GM23338 (cell line): ENCODE results near the gene TRPM3. TPM values are rescaled to one million over a fixed set of nuclear protein-coding genes. Genes with fewer than 3 reads are reported as not detected.

Source experiments
- ATAC-seq: fragments of 200-7000 bp; cut with Tn5 transposase; 3 replicates; pipeline ENCODE4 v1.9.1; 2020
- DNase-seq: peaks from one replicate; pipeline ENCODE4 v3.0.0-alpha.2; 2015; ENCODE audit warnings: low spot score
- H2AFZ ChIP-seq: fragments of 200-600 bp; sonication (generic); 2 replicates; pipeline ENCODE4 v1.8.0; 2016; ENCODE audit warnings: antibody characterized with exemption, mild to moderate bottlenecking, moderate library complexity
- H3F3A ChIP-seq: fragments of 200-600 bp; sonication (generic); replicated peaks from 2 replicates; pipeline ENCODE4 v1.8.0; 2017; ENCODE audit warnings: antibody characterized with exemption, mixed run types, low read depth
- H3K27ac ChIP-seq: fragments of 200-600 bp; sonication (generic); 2 replicates; pipeline ENCODE4 v1.6.1; 2016; ENCODE audit warnings: low read depth
- H3K27me3 ChIP-seq: fragments of 200-600 bp; sonication (generic); 2 replicates; pipeline ENCODE4 v1.8.0; 2016; ENCODE audit warnings: mild to moderate bottlenecking, mixed run types, moderate library complexity; ENCODE audit not compliant: insufficient read depth
- H3K36me3 ChIP-seq: fragments of 200-600 bp; sonication (generic); 2 replicates; pipeline ENCODE4 v1.8.0; 2016; ENCODE audit warnings: mild to moderate bottlenecking; ENCODE audit not compliant: insufficient read depth
- H3K4me1 ChIP-seq: fragments of 200-600 bp; sonication (generic); 2 replicates; pipeline ENCODE4 v1.8.0; 2016; ENCODE audit warnings: mild to moderate bottlenecking, moderate library complexity; ENCODE audit not compliant: insufficient read depth
- H3K4me2 ChIP-seq: fragments of 200-600 bp; sonication (generic); 2 replicates; pipeline ENCODE4 v1.7.1; 2017; ENCODE audit warnings: mixed run types
- H3K4me3 ChIP-seq: fragments of 200-600 bp; sonication (generic); 2 replicates; pipeline ENCODE4 v1.6.1; 2016; ENCODE audit warnings: mixed run types
- H3K79me2 ChIP-seq: fragments of 200-600 bp; sonication (generic); replicated peaks from 2 replicates; pipeline ENCODE4 v1.8.0; 2017; ENCODE audit warnings: mild to moderate bottlenecking; ENCODE audit not compliant: insufficient read depth
- H3K9me2 ChIP-seq: fragments of 200-600 bp; sonication (generic); 2 replicates; pipeline ENCODE4 v1.8.0; 2017; ENCODE audit not compliant: insufficient read depth
- H4K20me1 ChIP-seq: fragments of 200-600 bp; sonication (generic); replicated peaks from 2 replicates; pipeline ENCODE4 v1.8.0; 2017; ENCODE audit warnings: mild to moderate bottlenecking; ENCODE audit not compliant: insufficient read depth
- H3K27ac Mint-ChIP-seq: 2 replicates; pipeline ENCODE4 v1.8.0; 2020; ENCODE audit warnings: inconsistent platforms, mild to moderate bottlenecking, moderate library complexity, mixed read lengths
- H3K27me3 Mint-ChIP-seq: 3 replicates; pipeline ENCODE4 v1.8.0; 2022; ENCODE audit warnings: low read depth, mild to moderate bottlenecking, moderate library complexity, mixed read lengths, inconsistent platforms; ENCODE audit not compliant: insufficient read depth, poor library complexity
- H3K36me3 Mint-ChIP-seq: 3 replicates; pipeline ENCODE4 v1.8.0; 2021; ENCODE audit warnings: low read depth, mild to moderate bottlenecking, inconsistent platforms, moderate library complexity, mixed read lengths
- H3K4me1 Mint-ChIP-seq: 3 replicates; pipeline ENCODE4 v1.8.0; 2020; ENCODE audit warnings: mild to moderate bottlenecking, inconsistent platforms, mixed read lengths
- H3K4me3 Mint-ChIP-seq: 3 replicates; pipeline ENCODE4 v1.8.0; 2021; ENCODE audit warnings: moderate library complexity, mild to moderate bottlenecking, inconsistent platforms, mixed read lengths
- H3K9me3 Mint-ChIP-seq: 3 replicates; pipeline ENCODE4 v1.8.0; 2020; ENCODE audit warnings: moderate library complexity, mild to moderate bottlenecking, inconsistent platforms, mixed read lengths
- CREB1 ChIP-seq: fragments of 250-450 bp; sonication (Bioruptor Pico); IDR thresholded peaks from 2 replicates; pipeline ENCODE4 v1.5.0; 2020; ENCODE audit warnings: low read depth, mild to moderate bottlenecking, moderate library complexity
- ETS1 ChIP-seq: IDR thresholded peaks from 2 replicates; pipeline ENCODE4 v1.6.1; 2016; ENCODE audit warnings: antibody characterized with exemption
- EZH2 ChIP-seq: fragments of 200-600 bp; sonication (generic); IDR thresholded peaks from one replicate; pipeline ENCODE4 v1.8.0; 2017; ENCODE audit warnings: antibody characterized with exemption, mild to moderate bottlenecking, low read depth; ENCODE audit not compliant: unreplicated experiment
- JUNB ChIP-seq: IDR thresholded peaks from one replicate; pipeline ENCODE4 v1.6.1; 2016; ENCODE audit warnings: antibody characterized with exemption; ENCODE audit not compliant: unreplicated experiment
- NANOG ChIP-seq: IDR thresholded peaks from 2 replicates; pipeline ENCODE4 v1.6.1; 2016; ENCODE audit warnings: antibody characterized with exemption, borderline replicate concordance
- POLR2AphosphoS5 ChIP-seq: IDR thresholded peaks from 2 replicates; pipeline ENCODE4 v1.6.1; 2016; ENCODE audit warnings: antibody characterized with exemption, low read depth
- STAT1 ChIP-seq: IDR thresholded peaks from one replicate; pipeline ENCODE4 v1.6.1; 2016; ENCODE audit warnings: antibody characterized with exemption; ENCODE audit not compliant: unreplicated experiment
- ZNF114 ChIP-seq: fragments of 250-450 bp; sonication (Bioruptor Pico); IDR thresholded peaks from 2 replicates; pipeline ENCODE4 v1.5.0; 2020; ENCODE audit warnings: mild to moderate bottlenecking, moderate library complexity
- ZNF331 ChIP-seq: fragments of 250-450 bp; sonication (Bioruptor Pico); IDR thresholded peaks from 2 replicates; pipeline ENCODE4 v1.5.0; 2020; ENCODE audit warnings: low read depth, mild to moderate bottlenecking, moderate library complexity
- polyA plus RNA-seq: library from polyadenylated mRNA; unstranded; fragments of >200 nt; fragmentation: Nextera tagmentation; extraction: Ambion mirVana; gene quantifications from 2 replicates; pipeline ENCODE4 v1.2.1, GENCODE V29; 2016
- total RNA-seq: library from RNA; depleted of rRNA; stranded (reverse); fragments of >200 nt; shearing (Covaris generic); gene quantifications from 2 replicates; pipeline ENCODE4 v1.2.3, GENCODE V29; 2014
- TF ChIP-seq, protein P1 (sequence below): IDR thresholded peaks from one replicate; pipeline ENCODE4 v1.6.1; 2018; ENCODE audit warnings: antibody characterized with exemption; ENCODE audit not compliant: unreplicated experiment
- TF ChIP-seq, protein P2 (sequence below): fragments of 250-450 bp; sonication (Bioruptor Pico); IDR thresholded peaks from 2 replicates; pipeline ENCODE4 v1.5.0; 2020; ENCODE audit warnings: mild to moderate bottlenecking, moderate library complexity

TRPM3 gene
- total and polyA plus RNA-seq, 2 experiments from 2014 or later, result 2.8 to 8.2 TPM

DNA sequence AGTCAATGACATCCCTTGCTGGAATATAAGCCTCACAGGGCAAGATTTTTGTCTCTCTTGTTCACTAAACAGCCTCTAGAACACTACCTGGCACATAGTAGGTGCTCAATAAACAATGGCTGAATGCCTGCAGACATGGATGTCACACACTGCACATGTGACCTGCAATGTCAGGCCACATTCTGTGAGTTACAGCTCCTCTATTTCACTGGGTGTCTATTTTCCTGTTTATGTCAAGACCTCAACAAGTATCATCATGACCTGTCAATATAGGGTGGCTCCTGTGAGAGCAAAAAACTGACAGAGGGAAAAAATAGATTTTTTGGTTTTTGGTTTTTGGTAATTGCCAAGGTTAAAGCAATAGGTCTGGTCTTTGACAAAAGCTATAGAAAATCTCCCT lies 562.3 kb downstream of the TRPM3 start:
- H3K27me3 Mint-ChIP-seq, result no peaks in the 10 kb centered on the region

DNA sequence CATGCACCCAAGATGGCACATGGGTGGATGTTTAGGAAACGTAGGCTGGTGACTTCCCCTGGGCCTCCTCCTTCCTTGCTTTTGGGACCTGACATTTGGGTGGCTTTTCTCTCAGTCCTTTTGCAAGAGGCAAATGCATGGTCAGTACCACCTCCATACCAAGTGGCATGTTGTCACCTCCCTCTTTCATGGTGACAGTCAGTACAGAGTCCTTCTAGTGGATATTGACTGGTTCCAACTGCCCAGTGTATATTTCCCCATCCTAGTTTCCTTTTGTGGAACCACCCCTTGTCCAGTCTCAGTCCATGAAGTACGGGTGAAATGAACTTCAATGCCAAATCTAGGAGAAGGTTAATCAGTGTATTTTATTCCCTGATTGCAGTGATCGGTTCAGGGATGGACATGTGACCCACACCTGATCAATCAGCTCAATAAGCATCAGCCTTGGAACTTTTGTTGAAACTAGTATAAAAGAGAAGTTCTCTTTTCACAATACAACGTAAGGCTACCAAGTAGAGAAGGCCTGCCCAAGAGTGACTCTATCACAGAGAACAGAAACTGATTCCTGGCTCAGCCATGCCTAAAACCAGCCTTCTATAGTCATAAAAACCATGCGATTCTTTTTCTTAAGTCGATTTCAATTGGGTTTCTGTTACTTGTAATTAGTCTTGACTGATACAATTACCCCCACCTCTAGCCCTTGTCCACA lies 563.6 kb downstream of the TRPM3 start:
- DNase-seq (no peak), ATAC-seq (no peak)
- H3K4me2 ChIP-seq, result no peak overlapping the region
- H2AFZ ChIP-seq, result no peak overlapping the region
- no peak overlapping the region for H3K4me3 Mint-ChIP-seq
- peaks cover 31% of the 10 kb centered on the region for H3K4me1 Mint-ChIP-seq
- H3K9me2 ChIP-seq, result peaks cover 21% of the 10 kb centered on the region
- H3K4me1 ChIP-seq, result peaks cover 20% of the 10 kb centered on the region
- H3K9me3 Mint-ChIP-seq, result no peaks in the 10 kb centered on the region
- H3K27me3 ChIP-seq, result no peaks in the 10 kb centered on the region
- no peak overlapping the region for H3K27ac Mint-ChIP-seq
- H3K36me3 Mint-ChIP-seq, result no peaks in the 10 kb centered on the region; the same call in 2 of the 3 replicates
- H3K4me3 ChIP-seq, result no peak overlapping the region
- H4K20me1 ChIP-seq, result no peaks in the 10 kb centered on the region
- no peaks in the 10 kb centered on the region for H3K79me2 ChIP-seq
- H3K27me3 Mint-ChIP-seq, result no peaks in the 10 kb centered on the region
- H3F3A ChIP-seq, result no peaks in the 10 kb centered on the region
- H3K36me3 ChIP-seq, result no peaks in the 10 kb centered on the region
- no peak overlapping the region for H3K27ac ChIP-seq
- TF ChIP-seq EZH2 (no peak), STAT1 (no peak), ETS1 (no peak), ZNF114 (CRISPR knock-in tag) (no peak), ZNF331 (CRISPR knock-in tag) (no peak), POLR2AphosphoS5 (no peak), JUNB (no peak), NANOG (no peak)
- TF ChIP-seq, protein P1, sequence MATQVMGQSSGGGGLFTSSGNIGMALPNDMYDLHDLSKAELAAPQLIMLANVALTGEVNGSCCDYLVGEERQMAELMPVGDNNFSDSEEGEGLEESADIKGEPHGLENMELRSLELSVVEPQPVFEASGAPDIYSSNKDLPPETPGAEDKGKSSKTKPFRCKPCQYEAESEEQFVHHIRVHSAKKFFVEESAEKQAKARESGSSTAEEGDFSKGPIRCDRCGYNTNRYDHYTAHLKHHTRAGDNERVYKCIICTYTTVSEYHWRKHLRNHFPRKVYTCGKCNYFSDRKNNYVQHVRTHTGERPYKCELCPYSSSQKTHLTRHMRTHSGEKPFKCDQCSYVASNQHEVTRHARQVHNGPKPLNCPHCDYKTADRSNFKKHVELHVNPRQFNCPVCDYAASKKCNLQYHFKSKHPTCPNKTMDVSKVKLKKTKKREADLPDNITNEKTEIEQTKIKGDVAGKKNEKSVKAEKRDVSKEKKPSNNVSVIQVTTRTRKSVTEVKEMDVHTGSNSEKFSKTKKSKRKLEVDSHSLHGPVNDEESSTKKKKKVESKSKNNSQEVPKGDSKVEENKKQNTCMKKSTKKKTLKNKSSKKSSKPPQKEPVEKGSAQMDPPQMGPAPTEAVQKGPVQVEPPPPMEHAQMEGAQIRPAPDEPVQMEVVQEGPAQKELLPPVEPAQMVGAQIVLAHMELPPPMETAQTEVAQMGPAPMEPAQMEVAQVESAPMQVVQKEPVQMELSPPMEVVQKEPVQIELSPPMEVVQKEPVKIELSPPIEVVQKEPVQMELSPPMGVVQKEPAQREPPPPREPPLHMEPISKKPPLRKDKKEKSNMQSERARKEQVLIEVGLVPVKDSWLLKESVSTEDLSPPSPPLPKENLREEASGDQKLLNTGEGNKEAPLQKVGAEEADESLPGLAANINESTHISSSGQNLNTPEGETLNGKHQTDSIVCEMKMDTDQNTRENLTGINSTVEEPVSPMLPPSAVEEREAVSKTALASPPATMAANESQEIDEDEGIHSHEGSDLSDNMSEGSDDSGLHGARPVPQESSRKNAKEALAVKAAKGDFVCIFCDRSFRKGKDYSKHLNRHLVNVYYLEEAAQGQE, result no peak
- TF ChIP-seq, protein P2, sequence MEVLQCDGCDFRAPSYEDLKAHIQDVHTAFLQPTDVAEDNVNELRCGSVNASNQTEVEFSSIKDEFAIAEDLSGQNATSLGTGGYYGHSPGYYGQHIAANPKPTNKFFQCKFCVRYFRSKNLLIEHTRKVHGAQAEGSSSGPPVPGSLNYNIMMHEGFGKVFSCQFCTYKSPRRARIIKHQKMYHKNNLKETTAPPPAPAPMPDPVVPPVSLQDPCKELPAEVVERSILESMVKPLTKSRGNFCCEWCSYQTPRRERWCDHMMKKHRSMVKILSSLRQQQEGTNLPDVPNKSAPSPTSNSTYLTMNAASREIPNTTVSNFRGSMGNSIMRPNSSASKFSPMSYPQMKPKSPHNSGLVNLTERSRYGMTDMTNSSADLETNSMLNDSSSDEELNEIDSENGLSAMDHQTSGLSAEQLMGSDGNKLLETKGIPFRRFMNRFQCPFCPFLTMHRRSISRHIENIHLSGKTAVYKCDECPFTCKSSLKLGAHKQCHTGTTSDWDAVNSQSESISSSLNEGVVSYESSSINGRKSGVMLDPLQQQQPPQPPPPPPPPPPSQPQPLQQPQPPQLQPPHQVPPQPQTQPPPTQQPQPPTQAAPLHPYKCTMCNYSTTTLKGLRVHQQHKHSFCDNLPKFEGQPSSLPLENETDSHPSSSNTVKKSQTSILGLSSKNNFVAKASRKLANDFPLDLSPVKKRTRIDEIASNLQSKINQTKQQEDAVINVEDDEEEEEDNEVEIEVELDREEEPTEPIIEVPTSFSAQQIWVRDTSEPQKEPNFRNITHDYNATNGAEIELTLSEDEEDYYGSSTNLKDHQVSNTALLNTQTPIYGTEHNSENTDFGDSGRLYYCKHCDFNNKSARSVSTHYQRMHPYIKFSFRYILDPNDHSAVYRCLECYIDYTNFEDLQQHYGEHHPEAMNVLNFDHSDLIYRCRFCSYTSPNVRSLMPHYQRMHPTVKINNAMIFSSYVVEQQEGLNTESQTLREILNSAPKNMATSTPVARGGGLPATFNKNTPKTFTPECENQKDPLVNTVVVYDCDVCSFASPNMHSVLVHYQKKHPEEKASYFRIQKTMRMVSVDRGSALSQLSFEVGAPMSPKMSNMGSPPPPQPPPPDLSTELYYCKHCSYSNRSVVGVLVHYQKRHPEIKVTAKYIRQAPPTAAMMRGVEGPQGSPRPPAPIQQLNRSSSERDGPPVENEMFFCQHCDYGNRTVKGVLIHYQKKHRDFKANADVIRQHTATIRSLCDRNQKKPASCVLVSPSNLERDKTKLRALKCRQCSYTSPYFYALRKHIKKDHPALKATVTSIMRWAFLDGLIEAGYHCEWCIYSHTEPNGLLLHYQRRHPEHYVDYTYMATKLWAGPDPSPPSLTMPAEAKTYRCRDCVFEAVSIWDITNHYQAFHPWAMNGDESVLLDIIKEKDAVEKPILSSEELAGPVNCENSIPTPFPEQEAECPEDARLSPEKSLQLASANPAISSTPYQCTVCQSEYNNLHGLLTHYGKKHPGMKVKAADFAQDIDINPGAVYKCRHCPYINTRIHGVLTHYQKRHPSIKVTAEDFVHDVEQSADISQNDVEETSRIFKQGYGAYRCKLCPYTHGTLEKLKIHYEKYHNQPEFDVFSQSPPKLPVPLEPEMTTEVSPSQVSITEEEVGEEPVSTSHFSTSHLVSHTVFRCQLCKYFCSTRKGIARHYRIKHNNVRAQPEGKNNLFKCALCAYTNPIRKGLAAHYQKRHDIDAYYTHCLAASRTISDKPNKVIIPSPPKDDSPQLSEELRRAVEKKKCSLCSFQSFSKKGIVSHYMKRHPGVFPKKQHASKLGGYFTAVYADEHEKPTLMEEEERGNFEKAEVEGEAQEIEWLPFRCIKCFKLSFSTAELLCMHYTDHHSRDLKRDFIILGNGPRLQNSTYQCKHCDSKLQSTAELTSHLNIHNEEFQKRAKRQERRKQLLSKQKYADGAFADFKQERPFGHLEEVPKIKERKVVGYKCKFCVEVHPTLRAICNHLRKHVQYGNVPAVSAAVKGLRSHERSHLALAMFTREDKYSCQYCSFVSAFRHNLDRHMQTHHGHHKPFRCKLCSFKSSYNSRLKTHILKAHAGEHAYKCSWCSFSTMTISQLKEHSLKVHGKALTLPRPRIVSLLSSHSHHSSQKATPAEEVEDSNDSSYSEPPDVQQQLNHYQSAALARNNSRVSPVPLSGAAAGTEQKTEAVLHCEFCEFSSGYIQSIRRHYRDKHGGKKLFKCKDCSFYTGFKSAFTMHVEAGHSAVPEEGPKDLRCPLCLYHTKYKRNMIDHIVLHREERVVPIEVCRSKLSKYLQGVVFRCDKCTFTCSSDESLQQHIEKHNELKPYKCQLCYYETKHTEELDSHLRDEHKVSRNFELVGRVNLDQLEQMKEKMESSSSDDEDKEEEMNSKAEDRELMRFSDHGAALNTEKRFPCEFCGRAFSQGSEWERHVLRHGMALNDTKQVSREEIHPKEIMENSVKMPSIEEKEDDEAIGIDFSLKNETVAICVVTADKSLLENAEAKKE (CRISPR knock-in tag), result no peak

More for the DNA sequence above, 562.3 kb downstream of the TRPM3 start:
- DNase-seq, result no peak
- H3K4me1 ChIP-seq, result peaks cover 12% of the 10 kb centered on the region
- TF ChIP-seq EZH2 (no peak), JUNB (no peak), ZNF114 (CRISPR knock-in tag) (no peak), NANOG (no peak), CREB1 (CRISPR knock-in tag) (no peak)
- no peaks in the 10 kb centered on the region; the same call in 2 of the 3 replicates for H3K36me3 Mint-ChIP-seq
- H3K36me3 ChIP-seq, result no peaks in the 10 kb centered on the region
- H3K4me3 Mint-ChIP-seq, result no peak overlapping the region
- H2AFZ ChIP-seq, result no peak overlapping the region
- ATAC-seq, result no peak
- peaks cover 23% of the 10 kb centered on the region for H3K9me2 ChIP-seq
- no peaks in the 10 kb centered on the region for H3K27me3 ChIP-seq
- no peak overlapping the region for H3K4me2 ChIP-seq
- no peak overlapping the region for H3K27ac ChIP-seq
- no peaks in the 10 kb centered on the region for H3K79me2 ChIP-seq
- H3K4me1 Mint-ChIP-seq, result peaks cover 23% of the 10 kb centered on the region
- H3K27ac Mint-ChIP-seq, result no peak overlapping the region
- H3F3A ChIP-seq, result no peaks in the 10 kb centered on the region
- H3K4me3 ChIP-seq, result no peak overlapping the region
- H4K20me1 ChIP-seq, result no peaks in the 10 kb centered on the region
- no peaks in the 10 kb centered on the region for H3K9me3 Mint-ChIP-seq
